Measurements from ENCODE around the gene HIC1.

- TF ChIP-seq POLR2A (IDR thresholded peaks at IDR 0.05; ENCODE audit: low read depth, low read length) (no peak), POLR2AphosphoS5 (IDR thresholded peaks at IDR 0.05; ENCODE audit: low read depth, low read length) (no peak)
Measured at GRCh38 chr17:2018716-2019510, 36.0 kb upstream of the HIC1 start.

Measured in GM12892 (cell line).